B cell (primary cell): ENCODE data around the gene BNC2. TPM values are rescaled to one million over a fixed set of nuclear protein-coding genes. Genes with fewer than 3 reads are reported as not detected.

Source experiments
- ATAC-seq: fragments of 200-7000 bp; cut with Tn5 transposase; one replicate; pipeline ENCODE4 v1.10.0; 2021; ENCODE audit warnings: low read depth, mild to moderate bottlenecking, moderate number of reproducible peaks, moderate library complexity
- CTCF ChIA-PET: fragments of 350-600 bp; sonication (Branson Sonifier 250); formaldehyde crosslinking; loops from one replicate; lab custom pipeline; 2021; ENCODE audit warnings: antibody characterized with exemption, inconsistent platforms; lab: Charles Lee
- POLR2A ChIA-PET: fragments of 350-600 bp; sonication (Branson Sonifier 250); formaldehyde crosslinking; loops from one replicate; lab custom pipeline; 2021; ENCODE audit warnings: antibody characterized with exemption; lab: Charles Lee
- DNase-seq: peaks from one replicate; pipeline ENCODE4 v3.0.0; 2013
- H2AFZ ChIP-seq: 2 replicates; pipeline ENCODE4 v1.6.1; 2012; ENCODE audit warnings: mild to moderate bottlenecking, low read depth, low read length; ENCODE audit not compliant: insufficient read depth, poor library complexity, severe bottlenecking
- H3K27ac ChIP-seq, 2 donors: 1 replicate in 1 of 2; 2 replicates in 1 of 2; pipeline ENCODE4 v1.5.1; 2012 to 2013; ENCODE audit warnings: low read length in 2 of 2, mild to moderate bottlenecking in 2 of 2, moderate library complexity in 1 of 2
- H3K27me3 ChIP-seq, 4 experiments: fragments of 200-600 bp in 1 of 4; sonication (generic) in 1 of 4; replicated peaks in 1 of 4; 1 replicate in 2 of 4; 2 replicates in 2 of 4; pipeline versions ENCODE4 v1.6.1 to v1.7.0; 2013 to 2016; ENCODE audit warnings: low read length in 3 of 4, mild to moderate bottlenecking in 2 of 4, mixed read lengths in 1 of 4, moderate library complexity in 1 of 4; ENCODE audit not compliant: insufficient read depth in 4 of 4, control insufficient read depth in 3 of 4; ENCODE audit errors: control extremely low read depth in 1 of 4
- H3K36me3 ChIP-seq, 2 experiments: replicated peaks in 1 of 2; 1 replicate in 1 of 2; 2 replicates in 1 of 2; pipeline versions ENCODE4 v1.6.1 to v1.7.1; 2013; ENCODE audit warnings: low read length in 1 of 2; ENCODE audit not compliant: insufficient read depth in 2 of 2, control insufficient read depth in 1 of 2; ENCODE audit errors: control extremely low read depth in 1 of 2, extremely low read depth in 1 of 2
- H3K4me1 ChIP-seq, 2 donors: fragments of 200-600 bp in 1 of 2; sonication (generic) in 1 of 2; 1 replicate in 1 of 2; 2 replicates in 1 of 2; pipeline versions ENCODE4 v1.5.1 to v1.6.1; 2013 to 2017; ENCODE audit warnings: low read length in 2 of 2; ENCODE audit not compliant: control insufficient read depth in 2 of 2, insufficient read depth in 2 of 2
- H3K4me2 ChIP-seq: replicated peaks from 2 replicates; pipeline ENCODE3; 2012; ENCODE audit warnings: mild to moderate bottlenecking, low read depth, low read length; ENCODE audit not compliant: poor library complexity, severe bottlenecking
- H3K4me3 ChIP-seq, 5 experiments: fragments of 200-600 bp in 1 of 5; sonication (generic) in 1 of 5; 1 replicate in 3 of 5; 2 replicates in 2 of 5; pipeline versions ENCODE4 v1.5.1 to v1.7.0; 2011 to 2016; ENCODE audit warnings: low read length in 4 of 5, mild to moderate bottlenecking in 4 of 5, low read depth in 2 of 5, control low read depth in 1 of 5, moderate library complexity in 1 of 5; ENCODE audit not compliant: insufficient read depth in 1 of 5; ENCODE audit errors: control extremely low read depth in 1 of 5, extremely low read depth in 1 of 5
- H3K79me2 ChIP-seq: fragments of 200-600 bp; sonication (generic); one replicate; pipeline ENCODE4 v1.6.0; 2016; ENCODE audit warnings: low read length; ENCODE audit not compliant: control insufficient read depth, insufficient read depth
- H3K9ac ChIP-seq: fragments of 200-600 bp; sonication (generic); 2 replicates; pipeline ENCODE4 v1.6.1; 2017; ENCODE audit warnings: mild to moderate bottlenecking, low read length, moderate library complexity
- H3K9me3 ChIP-seq, 3 donors: one replicate each; pipeline versions ENCODE4 v1.6.1 to v1.7.1; 2013; ENCODE audit warnings: low read length in 2 of 3; ENCODE audit not compliant: control insufficient read depth in 2 of 3, insufficient read depth in 1 of 3; ENCODE audit errors: control extremely low read depth in 1 of 3
- H4K20me1 ChIP-seq: 2 replicates; pipeline ENCODE4 v1.6.0; 2012; ENCODE audit warnings: mild to moderate bottlenecking, low read length; ENCODE audit not compliant: insufficient read depth, control insufficient read depth, poor library complexity, severe bottlenecking
- H3K27ac Mint-ChIP-seq: one replicate; pipeline ENCODE4 v1.8.0; 2021; ENCODE audit warnings: mixed read lengths
- H3K27me3 Mint-ChIP-seq: one replicate; pipeline ENCODE4 v1.8.0; 2021; ENCODE audit warnings: mixed read lengths
- H3K4me1 Mint-ChIP-seq: one replicate; pipeline ENCODE4 v1.8.0; 2021; ENCODE audit warnings: mixed read lengths
- H3K4me3 Mint-ChIP-seq: one replicate; pipeline ENCODE4 v1.8.0; 2021; ENCODE audit warnings: mixed read lengths
- H3K9me3 Mint-ChIP-seq: one replicate; pipeline ENCODE4 v1.8.0; 2022; ENCODE audit warnings: mixed read lengths; ENCODE audit not compliant: insufficient read depth
- CTCF ChIP-seq: fragments of 200-600 bp; IDR thresholded peaks from one replicate; pipeline ENCODE4 v1.8.0; 2022; ENCODE audit warnings: antibody characterized with exemption, mild to moderate bottlenecking
- EZH2 ChIP-seq: IDR thresholded peaks from 2 replicates; pipeline ENCODE4 v1.6.1; 2012; ENCODE audit warnings: borderline replicate concordance, low read depth, mild to moderate bottlenecking, moderate library complexity, low read length; ENCODE audit not compliant: insufficient read depth, poor library complexity, severe bottlenecking
- WGBS: methylation state at CpG from one replicate; pipeline ENCODE4 v1.1.5; 2013; ENCODE audit warnings: missing lambda C conversion rate; ENCODE audit not compliant: insufficient coverage; 5-methylcytosine and 5-hydroxymethylcytosine counted together
- intact Hi-C: fragments of 100-400 bp; cut with micrococcal nuclease; formaldehyde crosslinking; loops from one replicate; pipeline ENCODE4 v1.10.0; 2022
- polyA plus RNA-seq: library from polyadenylated mRNA; depleted of rRNA; stranded (reverse); fragments of >200 nt; gene quantifications from 2 replicates; pipeline ENCODE4 v1.2.3, GENCODE V29; 2012
- total RNA-seq, 2 donors: library from RNA; stranded (reverse); fragments of 120-200 nt in 1 of 2; gene quantifications; 1 replicate in 1 of 2; 2 replicates in 1 of 2; pipeline versions ENCODE4 v1.2.3 to v1.2.4, GENCODE V29; 2013 to 2022

The BNC2 gene
- total and polyA plus RNA-seq, 2 donors (not counting 1 experiment from before 2014, with no cell fraction given): 0.01 TPM; not detected in 1

- H3K36me3 ChIP-seq: no peaks in the 10 kb centered on the region
- no peak for ATAC-seq
- H3K9ac ChIP-seq: no peak overlapping the region
- no peak overlapping the region for H3K4me3 ChIP-seq
- ChIA-PET CTCF (no interaction called here), POLR2A (no interaction called here)
- no peaks in the 10 kb centered on the region for H4K20me1 ChIP-seq
- no peaks in the 10 kb centered on the region for H3K27me3 ChIP-seq
- Mint-ChIP-seq H3K27me3 (no peaks in the 10 kb centered on the region), H3K27ac (no peak overlapping the region), H3K9me3 (no peaks in the 10 kb centered on the region), H3K4me1 (no peaks in the 10 kb centered on the region), H3K4me3 (no peak overlapping the region)
- 71% methylated on average over 3 of the region's 6 CpGs for WGBS
- H3K4me1 ChIP-seq: no peaks in the 10 kb centered on the region
- no peak overlapping the region for H3K27ac ChIP-seq
- H2AFZ ChIP-seq: no peak overlapping the region
- intact Hi-C loops: no loop called here
- no peak overlapping the region for H3K4me2 ChIP-seq
- peaks cover 0 to 3% (median 0%) of the 10 kb centered on the region in 3 donors for H3K9me3 ChIP-seq
- TF ChIP-seq EZH2 (no peak), CTCF (no peak)
- no peaks in the 10 kb centered on the region for H3K79me2 ChIP-seq
- no peak for DNase-seq
Measured at GRCh38 chr9:16787724-16788123, 82.7 kb downstream of the BNC2 start.

GRCh38 chr9:16784002-16784401, 86.5 kb downstream of the BNC2 start:
- Histone ChIP-seq H3K27ac (no peak overlapping the region), H2AFZ (no peak overlapping the region), H3K79me2 (no peaks in the 10 kb centered on the region), H3K4me3 (no peak overlapping the region), H3K36me3 (no peaks in the 10 kb centered on the region), H3K4me1 (no peaks in the 10 kb centered on the region), H3K27me3 (no peaks in the 10 kb centered on the region), H3K9me3 (peaks cover 0 to 3% (median 0%) of the 10 kb centered on the region in 3 donors), H4K20me1 (no peaks in the 10 kb centered on the region), H3K4me2 (no peak overlapping the region), H3K9ac (no peak overlapping the region)
- Mint-ChIP-seq H3K27ac (no peak overlapping the region), H3K9me3 (peaks cover 2% of the 10 kb centered on the region), H3K4me1 (no peaks in the 10 kb centered on the region), H3K4me3 (no peak overlapping the region), H3K27me3 (no peaks in the 10 kb centered on the region)
- no peak for DNase-seq
- POLR2A ChIA-PET: no interaction called here
- TF ChIP-seq EZH2 (no peak), CTCF (no peak)
- intact Hi-C loops: no loop called here
- CTCF ChIA-PET: no interaction called here
- no CpG with 5 or more reads among the region's 2 CpGs for WGBS
- no peak for ATAC-seq
